ENCODE results near the gene CTSW.

CTSW gene

DNA sequence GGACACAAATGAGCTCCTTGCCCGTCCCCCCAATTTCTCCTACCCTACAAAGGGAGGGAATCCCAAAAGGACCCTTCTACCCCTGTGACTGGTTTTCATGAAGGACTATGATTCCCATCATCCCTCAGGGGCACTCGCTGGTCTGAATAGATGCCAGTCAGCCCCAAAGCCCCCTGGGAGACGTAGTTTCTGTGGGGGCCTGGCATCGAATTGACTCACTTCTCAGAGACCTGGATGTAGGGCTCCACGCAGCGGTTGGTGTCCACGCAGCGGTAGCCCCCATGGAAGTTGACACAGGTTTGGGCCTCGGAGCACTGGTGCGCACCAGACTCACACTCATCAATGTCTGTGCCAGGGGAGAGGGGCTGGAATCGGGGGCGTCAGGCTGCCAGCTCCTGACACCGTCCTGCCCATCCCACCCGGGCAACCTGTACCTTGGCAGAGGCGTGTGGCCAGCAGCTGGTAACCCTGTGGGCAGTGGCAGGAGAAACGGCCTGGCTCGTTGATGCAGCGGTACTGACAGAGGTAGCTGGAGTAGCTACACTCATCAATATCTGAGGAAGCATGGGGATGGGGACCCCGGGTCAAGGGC is 11.5 kb upstream of the CTSW start:
- no peak for DNase-seq

DNA sequence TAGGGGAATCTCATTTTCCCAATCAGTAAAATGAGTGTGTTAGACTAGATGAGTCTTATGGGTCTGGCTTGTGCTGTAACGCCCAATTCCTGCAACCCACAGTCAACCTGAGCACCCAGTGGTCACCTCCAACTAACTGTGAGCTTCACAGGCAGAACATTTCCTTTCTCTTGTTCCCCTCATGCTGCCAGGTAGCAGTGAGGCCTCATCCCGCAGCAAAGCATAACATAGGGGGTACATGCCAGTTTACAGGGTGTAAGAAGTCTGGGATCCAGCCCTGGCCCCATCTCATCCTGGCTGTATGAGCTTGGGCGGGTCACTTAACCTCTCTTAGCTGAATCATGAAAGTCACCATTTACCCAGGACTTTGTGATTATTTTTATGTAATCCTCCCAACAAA is 10.7 kb upstream of the CTSW start:
- no peak for DNase-seq

DNA sequence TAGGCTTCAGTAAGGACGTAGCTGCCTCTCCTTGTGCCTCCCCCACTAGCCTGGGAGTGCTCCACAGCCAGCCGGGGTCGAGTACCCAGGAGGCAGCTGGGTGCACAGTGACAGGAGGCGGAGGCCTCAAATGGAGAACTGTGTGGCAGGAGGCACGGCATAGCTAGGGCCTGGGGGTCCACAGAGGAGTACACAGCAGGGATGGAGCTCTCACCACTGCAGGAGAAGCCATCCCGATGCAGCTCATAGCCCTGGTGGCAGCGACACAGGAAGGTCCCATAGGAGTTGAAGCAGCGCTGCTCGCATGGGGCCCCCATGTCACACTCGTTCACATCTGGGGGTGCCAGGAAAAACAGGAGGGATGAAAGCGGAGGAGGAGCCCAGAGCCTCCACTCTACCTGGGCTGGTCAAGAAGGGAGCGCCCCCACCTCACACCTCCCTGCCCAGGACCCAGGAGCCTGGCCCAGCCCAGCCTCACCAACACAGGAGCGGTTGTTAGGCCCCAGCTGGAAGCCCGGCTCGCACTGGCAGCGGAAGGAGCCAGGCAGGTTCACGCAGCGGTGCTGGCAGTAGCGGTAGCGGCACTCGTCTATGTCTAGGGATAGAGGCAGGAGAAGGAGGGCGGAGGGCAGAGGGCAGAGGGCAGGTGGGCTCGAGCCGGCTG is 9.9 kb upstream of the CTSW start:
- DNase-seq, result no peak

- no peak for DNase-seq
These were observed 9.4 kb upstream of the CTSW start for GRCh38 chr11:65870307-65870658.

DNA sequence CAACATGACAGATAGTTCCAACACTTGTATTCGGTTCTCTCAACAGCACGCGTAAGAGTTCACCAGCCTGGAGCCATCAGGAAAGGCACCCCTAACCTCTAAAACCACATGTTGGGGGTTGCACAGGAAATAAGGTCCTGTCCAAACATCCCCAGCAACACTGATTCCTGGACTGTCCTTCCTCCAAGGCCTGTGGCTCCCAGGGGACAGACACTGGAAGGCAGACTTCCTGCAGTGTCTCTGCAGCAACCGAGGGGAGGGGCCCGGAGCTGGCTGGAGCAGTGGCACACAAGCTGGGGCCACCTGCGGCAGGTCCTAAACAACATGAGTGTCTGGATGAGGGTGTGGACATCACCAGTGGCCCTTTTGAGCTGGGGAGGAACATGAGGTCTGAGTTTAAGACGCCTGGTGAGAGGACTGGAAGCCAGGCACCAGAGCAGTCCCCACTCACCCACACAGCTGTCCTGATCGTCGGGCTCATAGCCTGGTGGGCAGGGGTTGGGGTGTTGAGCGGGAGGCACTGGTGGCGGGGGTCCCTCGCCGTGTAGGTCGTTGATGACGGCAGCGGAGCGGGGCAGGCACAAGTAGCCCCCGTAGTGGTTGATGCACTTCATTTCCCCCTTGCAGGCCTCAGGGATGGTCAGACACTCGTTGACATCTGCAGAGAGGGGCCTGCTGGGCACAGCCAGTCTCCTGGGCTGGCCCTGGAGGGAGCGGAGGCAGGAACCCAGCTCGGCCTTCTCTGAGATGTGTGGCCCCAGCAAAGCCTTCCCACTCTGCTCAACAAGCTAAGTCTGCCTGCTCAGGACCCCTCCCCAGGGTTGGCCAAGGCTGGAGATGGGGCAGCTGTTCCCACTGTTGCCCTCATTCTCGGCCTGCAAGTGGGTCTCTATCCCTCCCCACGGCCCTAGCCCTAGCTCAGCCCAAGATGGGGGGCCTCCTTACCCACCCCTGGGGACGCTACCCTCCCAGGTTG is 8.6 kb upstream of the CTSW start:
- DNase-seq, result peak; percentile 29

- peak; percentile 59 for DNase-seq
These were observed 7.7 kb upstream of the CTSW start for GRCh38 chr11:65871811-65872548.

DNA sequence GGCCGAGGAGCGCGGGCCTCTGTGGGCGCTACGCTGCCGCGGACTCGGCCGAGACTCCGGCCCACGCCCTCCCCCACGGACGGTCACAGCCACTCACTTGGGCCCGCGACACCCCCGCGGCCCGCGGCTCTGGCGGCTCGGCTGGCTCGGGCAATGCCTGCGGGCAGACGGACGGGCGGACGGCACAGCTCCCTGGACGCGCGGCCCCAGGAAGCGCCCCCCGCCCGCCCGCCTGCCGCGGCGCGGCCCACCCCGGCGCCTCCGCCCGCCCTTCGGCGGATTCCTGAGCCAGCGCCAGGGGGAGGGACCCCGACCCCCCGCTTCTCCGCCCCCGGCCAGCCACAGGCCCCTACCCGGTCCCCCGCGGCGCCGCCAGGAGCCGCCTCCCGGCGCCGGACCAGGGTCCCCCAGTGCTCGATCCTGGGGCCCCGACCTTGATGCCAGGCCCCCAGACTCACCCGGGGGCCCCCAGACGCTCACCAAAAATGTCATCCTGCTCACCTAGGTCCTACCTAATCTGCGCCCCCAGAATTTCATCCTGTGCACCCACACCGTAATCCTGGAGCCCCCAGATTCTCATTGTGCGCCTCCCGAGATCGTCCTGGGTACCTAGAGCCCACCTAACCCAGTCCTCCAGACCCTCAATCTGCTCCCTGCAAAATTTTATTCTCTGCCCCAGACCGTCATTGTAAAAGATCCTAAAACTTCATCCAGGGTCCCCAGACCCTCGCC is 6.9 kb upstream of the CTSW start, which contains the start of gene EFEMP2:
Gene EFEMP2, minus strand, starts transcription at position 215 of the 732 bp plus-strand sequence. CDS start 446 bp downstream, outside the sequence.
- peak; percentile 58 for DNase-seq

DNA sequence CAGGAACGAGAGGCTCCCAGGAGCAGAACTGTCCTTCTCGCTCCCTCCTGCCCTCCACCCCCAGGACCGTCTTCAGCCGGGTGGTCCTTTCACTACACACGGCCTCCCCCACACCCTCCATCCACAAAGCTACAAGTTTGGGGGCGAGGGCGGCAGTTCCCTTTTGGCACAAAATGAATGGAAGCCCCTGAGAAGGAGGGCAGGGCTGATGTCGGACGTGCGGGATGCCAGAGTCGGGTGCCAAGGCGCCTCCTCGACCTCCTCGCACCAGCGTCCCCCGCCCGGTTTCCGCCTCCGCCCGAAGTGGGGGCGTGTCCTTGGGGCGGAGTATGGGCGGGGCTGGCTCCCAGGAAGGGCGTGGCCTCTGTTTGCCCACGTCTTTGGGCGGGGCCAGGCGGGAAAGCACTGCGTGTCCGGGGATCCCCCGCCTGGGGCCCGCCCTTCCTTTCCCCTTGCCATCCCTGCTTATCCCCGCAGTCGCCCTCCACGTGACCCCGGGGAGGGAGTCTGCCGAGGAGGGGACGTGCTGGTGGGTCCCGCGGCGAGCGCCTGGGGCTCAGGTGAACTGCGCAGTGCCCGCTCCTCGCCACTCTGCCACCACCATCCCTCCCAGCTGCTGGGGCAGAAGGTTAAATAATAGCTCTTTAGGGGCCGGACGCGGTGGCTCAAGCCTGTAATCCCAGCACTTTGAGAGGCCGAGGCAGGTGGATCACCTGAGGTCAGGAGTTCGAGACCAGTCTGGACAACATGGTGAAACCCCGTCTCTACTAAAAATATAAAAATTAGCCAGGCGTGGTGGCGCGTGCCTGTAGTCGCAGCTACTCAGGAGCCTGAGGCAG is 6.1 kb upstream of the CTSW start:
- DNase-seq, result peak; percentile 96

DNA sequence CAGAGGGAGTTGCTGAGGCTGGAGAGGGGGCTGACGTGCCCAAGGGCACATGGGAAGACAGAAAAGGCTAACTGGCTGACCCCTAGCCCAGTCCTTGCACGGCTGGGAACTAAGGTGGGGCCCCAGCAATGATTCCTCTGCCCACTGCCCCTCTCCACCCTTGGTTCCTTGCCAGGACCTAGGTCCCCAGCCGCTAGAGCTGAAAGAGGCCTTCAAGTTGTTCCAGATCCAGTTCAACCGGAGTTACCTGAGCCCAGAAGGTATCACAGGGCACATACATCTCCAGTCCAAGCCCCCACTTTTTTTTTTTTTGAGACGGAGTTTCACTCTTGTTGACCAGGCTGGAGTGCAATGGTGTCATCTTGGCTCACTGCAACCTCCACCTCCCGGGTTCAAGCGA is 390 bp downstream of the CTSW start:
- no peak for DNase-seq

GRCh38 chr11:65880844-65881421 is 1.3 kb downstream of the CTSW start:
- no peak for DNase-seq

- no peak for DNase-seq
These were observed 2.8 kb downstream of the CTSW start for GRCh38 chr11:65882120-65883057.

DNA sequence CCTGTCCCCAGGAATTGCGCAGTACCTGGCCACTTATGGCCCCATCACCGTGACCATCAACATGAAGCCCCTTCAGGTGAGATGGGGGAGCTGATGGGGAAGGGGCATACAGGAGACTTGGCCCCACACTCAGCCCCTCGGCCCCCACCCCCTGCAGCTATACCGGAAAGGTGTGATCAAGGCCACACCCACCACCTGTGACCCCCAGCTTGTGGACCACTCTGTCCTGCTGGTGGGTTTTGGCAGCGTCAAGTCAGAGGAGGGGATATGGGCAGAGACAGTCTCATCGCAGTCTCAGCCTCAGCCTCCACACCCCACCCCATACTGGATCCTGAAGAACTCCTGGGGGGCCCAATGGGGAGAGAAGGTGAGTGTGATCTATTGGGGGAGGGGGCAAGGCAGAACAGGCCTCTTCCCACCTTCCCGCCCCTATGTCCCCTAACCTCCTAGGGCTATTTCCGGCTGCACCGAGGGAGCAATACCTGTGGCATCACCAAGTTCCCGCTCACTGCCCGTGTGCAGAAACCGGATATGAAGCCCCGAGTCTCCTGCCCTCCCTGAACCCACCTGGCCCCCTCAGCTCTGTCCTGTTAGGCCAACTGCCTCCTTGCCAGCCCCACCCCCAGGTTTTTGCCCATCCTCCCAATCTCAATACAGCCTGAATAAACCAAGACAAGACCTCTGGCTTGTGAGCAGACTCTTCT is 3.6 kb downstream of the CTSW start:
- no peak for DNase-seq

DNA sequence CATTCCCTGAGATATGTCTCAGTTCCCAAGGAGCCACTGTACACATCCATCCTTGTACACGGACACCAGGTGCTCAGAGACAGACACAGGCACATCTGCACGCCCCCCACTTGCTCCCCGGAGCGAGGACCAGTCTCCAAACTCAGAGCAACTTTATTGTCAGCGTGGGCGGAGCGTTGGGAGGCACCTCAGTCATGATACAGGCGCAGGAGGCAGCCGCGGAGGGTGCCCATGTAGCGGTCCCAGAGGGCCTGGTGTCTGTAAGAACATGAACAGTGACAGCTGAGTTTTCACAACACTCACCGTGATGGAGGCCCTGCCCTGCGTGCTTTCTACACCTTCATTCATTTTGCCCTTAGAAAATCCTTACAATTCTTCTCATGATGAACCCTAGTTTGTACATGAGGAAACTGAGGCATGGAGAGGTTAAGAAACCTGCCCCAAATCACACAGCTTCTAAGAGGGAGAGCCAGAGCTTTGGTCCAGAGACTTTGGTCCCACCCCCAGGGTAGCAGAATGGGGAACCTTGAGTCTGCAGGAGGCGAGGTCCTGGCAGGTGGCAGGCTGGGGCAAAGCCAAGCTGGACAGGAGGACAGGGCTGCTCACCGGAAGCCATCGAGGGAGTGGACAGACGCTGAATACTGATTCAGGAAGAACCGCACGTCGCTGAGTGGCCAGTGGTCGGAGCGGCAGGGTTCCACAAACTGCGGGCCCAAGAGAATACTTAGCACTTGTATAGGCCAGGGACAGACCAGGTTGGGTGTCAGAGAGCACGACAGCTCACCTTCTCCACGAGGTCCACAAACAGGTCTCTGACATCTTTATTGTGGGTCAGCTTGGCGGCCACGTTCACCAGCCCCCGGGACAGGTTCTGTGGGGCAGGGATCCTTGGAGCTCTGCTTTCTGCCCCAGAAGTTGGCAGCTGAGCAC is 4.4 kb downstream of the CTSW start:
- DNase-seq, result no peak

GRCh38 chr11:65884716-65885092 is 5.1 kb downstream of the CTSW start:
- DNase-seq, result peak; percentile 72

DNA sequence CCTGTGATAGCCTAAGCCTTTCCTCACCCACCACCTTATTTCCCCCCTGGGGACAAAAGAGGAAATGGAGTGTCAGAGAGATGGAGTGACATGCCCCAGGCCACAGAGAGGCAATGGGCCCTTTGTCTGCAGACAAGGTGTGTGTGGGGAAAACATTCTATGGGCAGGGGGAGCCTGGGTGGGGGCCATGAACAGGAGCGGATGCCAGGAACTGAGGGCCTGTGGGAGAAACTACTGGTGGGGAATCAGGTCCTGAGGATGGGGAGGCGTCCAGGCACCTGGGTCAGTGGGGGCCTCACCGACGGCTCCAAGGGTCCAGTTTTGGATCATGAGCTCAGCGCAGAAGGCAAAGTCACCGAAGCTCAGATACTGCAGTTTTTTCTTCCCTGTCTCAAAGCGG is 5.6 kb downstream of the CTSW start:
- DNase-seq, result no peak

DNA sequence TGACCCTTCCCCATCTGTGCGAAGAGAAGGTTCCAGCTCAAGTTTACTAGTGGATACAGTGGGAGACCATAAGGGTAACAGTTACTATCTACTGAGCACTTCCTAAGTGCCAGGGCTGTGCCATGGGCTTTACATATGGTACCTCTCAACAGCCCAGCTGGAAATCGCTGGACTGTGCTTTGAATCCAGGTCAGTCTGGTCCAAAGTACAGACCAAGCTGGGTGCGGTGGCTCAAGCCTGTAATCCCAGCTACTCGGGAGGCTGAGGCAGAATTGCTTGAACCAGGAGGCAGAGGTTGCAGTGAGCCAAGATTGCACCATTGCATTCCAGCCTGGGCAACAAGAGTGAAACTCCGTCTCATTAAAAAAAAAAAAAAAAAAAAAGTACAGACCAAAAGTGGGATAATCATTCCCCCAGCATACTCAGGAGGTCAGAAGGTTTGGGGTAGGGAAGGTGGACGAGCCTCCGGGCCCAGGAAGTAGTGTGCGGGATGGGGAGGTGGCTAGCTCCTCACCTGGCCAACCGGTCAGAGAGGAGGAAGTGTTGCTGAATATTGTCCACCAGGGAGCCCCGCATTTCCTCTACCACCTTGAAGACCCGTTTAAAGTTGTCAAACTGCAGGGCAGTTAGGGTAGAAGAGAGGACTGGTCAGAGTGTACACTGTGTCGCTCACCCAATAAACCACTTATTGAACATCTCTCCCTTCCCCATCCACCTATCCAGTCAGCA is 6.3 kb downstream of the CTSW start:
- DNase-seq, result no peak
